ENCODE results near the gene INPP4B.
A peak's percentile ranks its signal among the peaks of the same experiment; 100 is the strongest.

The INPP4B gene

DNA sequence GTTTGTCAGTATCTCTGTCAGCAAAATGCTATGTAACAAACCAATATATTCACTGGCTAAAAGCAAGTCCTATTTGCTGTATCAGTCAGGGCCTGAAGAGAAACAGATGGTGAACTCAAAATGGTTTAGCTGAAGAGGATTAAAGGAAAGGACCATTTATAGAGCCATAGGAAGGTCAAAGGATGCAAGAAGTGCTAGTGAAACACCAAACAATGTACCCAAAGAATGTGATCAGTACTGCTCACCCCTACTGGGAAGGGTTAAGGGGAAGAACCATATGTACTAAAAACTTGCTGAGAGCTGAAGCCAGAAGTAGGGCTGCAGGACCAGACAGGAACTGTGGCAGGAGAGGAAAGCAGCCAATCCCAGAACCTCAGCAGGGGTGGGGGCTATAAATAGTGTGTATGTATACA is 479.3 kb downstream of the INPP4B start:
- no peak for DNase-seq (ENCODE audit: low read depth)
- TF ChIP-seq, protein P1, sequence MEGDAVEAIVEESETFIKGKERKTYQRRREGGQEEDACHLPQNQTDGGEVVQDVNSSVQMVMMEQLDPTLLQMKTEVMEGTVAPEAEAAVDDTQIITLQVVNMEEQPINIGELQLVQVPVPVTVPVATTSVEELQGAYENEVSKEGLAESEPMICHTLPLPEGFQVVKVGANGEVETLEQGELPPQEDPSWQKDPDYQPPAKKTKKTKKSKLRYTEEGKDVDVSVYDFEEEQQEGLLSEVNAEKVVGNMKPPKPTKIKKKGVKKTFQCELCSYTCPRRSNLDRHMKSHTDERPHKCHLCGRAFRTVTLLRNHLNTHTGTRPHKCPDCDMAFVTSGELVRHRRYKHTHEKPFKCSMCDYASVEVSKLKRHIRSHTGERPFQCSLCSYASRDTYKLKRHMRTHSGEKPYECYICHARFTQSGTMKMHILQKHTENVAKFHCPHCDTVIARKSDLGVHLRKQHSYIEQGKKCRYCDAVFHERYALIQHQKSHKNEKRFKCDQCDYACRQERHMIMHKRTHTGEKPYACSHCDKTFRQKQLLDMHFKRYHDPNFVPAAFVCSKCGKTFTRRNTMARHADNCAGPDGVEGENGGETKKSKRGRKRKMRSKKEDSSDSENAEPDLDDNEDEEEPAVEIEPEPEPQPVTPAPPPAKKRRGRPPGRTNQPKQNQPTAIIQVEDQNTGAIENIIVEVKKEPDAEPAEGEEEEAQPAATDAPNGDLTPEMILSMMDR (IDR thresholded peaks at IDR 0.05; ENCODE audit: insufficient read depth, low read depth, low read length, missing control alignments): no peak
- H3K4me3 ChIP-seq (ENCODE audit: low read length): no peak overlapping the region

- peak; percentile 48 for DNase-seq (ENCODE audit: low read depth)
- no peak overlapping the region for H3K4me3 ChIP-seq (ENCODE audit: low read length)
- TF ChIP-seq, protein P1 (IDR thresholded peaks at IDR 0.05; ENCODE audit: insufficient read depth, low read depth, low read length, missing control alignments): no peak
Observed at GRCh38 chr4:142365391-142365790, 480.7 kb downstream of the INPP4B start.

- TF ChIP-seq, protein P1 (IDR thresholded peaks at IDR 0.05; ENCODE audit: insufficient read depth, low read depth, low read length, missing control alignments): no peak
- no peak for DNase-seq (ENCODE audit: low read depth)
- no peak overlapping the region for H3K4me3 ChIP-seq (ENCODE audit: low read length)
Observed at GRCh38 chr4:142363686-142364085, 482.4 kb downstream of the INPP4B start.

DNA sequence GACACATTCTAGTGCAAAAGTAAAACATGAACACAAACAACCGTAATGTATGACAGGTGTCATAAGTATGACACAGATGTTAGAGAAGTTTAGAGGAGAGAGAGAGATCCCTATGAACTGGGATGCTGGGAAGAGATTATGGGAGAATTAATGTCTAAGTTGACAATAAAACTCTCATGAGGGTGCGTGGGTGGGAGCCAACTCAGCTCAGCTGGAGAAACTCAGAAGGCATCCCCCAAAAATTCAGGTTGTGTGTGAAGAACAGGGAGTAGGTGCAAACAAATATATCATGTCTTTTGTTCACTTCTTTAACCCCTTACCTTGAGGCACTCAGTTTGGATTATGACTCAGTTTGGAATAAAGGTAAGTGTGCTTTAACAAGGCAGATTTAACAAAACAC is 484.1 kb downstream of the INPP4B start:
- TF ChIP-seq, protein P1 (IDR thresholded peaks at IDR 0.05; ENCODE audit: insufficient read depth, low read depth, low read length, missing control alignments): no peak
- no peak overlapping the region for H3K4me3 ChIP-seq (ENCODE audit: low read length)
- DNase-seq (ENCODE audit: low read depth): no peak

DNA sequence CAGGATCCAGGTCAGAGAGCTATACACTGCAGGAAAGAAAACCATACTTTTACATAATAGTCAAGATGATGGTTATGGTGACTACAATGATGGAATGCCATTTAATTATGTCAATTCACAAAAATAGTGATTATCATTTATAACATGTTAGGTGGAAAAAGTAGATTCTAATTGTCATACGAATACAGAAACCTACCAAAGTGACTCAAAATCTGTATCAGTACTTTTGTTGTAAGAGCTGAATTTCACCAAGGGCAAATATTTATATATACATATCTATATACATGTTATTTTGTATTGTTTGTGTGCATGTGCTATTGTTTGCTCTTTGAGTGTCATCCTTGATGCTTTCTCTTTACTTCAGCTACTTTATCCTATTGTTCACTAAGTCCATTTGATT is 485.4 kb downstream of the INPP4B start:
- TF ChIP-seq, protein P1 (IDR thresholded peaks at IDR 0.05; ENCODE audit: insufficient read depth, low read depth, low read length, missing control alignments): no peak
- H3K4me3 ChIP-seq (ENCODE audit: low read length): no peak overlapping the region
- no peak for DNase-seq (ENCODE audit: low read depth)

GRCh38 chr4:142358656-142359055 is 487.4 kb downstream of the INPP4B start:
- no peak overlapping the region for H3K4me3 ChIP-seq (ENCODE audit: low read length)
- no peak for DNase-seq (ENCODE audit: low read depth)
- TF ChIP-seq, protein P1 (IDR thresholded peaks at IDR 0.05; ENCODE audit: insufficient read depth, low read depth, low read length, missing control alignments): no peak

DNA sequence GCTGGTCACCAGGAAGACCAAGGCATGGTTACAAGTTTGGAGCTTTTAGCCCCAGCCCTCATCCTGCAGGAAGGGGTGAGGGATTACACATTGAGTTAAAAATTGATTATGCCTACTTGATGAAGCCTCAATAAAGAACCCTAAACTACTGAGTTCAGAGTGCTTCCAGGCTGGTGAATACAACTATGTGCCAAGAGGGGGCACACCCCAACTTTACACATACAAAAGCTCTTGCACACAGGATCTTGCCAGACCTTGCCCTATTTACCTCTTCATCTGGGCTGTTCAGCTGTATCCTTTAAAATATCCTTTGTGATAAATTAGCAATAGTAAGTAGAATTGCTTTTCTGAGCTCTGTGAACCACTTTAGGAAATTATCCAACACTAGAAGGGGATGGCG is 489.3 kb downstream of the INPP4B start:
- DNase-seq (ENCODE audit: low read depth): no peak
- TF ChIP-seq, protein P1 (IDR thresholded peaks at IDR 0.05; ENCODE audit: insufficient read depth, low read depth, low read length, missing control alignments): no peak
- no peak overlapping the region for H3K4me3 ChIP-seq (ENCODE audit: low read length)
